ENCODE data around the gene MYO18A. TPM values are rescaled to one million over a fixed set of nuclear protein-coding genes. Genes with fewer than 3 reads are reported as not detected.
"Not testable (repeated sequence)": the region's sequence is repeated elsewhere in the genome, so short reads cannot be mapped to it uniquely, and the experiment has no call there.

MYO18A gene
- total RNA-seq, 1 experiment from 2014 or later, result 24.0 TPM

DNA sequence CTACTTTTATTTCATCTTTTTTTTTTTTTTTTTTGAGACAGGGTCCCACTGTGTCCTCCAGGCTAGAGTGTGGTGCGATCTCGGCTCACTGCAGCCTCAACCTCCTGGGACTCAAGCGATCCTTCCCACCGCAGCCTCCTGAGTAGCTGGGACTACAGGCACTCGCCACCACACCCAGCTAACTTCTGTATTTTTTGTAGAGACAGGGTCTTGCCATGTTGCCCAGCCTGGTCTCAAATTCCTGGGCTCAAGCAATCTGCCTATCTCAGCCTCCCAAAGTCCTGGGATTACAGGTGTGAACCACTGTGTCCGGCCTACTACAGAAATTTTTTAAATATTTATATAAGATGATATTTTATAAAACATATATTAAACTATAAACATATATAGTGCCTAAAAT lies 4.8 kb downstream of the MYO18A start:
- H3K4me3 Mint-ChIP-seq (ENCODE audit: unreplicated experiment), result no peak overlapping the region
- H3K4me1 Mint-ChIP-seq (ENCODE audit: insufficient read depth, unreplicated experiment), result peaks cover 22% of the 10 kb centered on the region
- BruUV-seq (replicated peaks), result no TSS peak
- TF ChIP-seq, protein P1, sequence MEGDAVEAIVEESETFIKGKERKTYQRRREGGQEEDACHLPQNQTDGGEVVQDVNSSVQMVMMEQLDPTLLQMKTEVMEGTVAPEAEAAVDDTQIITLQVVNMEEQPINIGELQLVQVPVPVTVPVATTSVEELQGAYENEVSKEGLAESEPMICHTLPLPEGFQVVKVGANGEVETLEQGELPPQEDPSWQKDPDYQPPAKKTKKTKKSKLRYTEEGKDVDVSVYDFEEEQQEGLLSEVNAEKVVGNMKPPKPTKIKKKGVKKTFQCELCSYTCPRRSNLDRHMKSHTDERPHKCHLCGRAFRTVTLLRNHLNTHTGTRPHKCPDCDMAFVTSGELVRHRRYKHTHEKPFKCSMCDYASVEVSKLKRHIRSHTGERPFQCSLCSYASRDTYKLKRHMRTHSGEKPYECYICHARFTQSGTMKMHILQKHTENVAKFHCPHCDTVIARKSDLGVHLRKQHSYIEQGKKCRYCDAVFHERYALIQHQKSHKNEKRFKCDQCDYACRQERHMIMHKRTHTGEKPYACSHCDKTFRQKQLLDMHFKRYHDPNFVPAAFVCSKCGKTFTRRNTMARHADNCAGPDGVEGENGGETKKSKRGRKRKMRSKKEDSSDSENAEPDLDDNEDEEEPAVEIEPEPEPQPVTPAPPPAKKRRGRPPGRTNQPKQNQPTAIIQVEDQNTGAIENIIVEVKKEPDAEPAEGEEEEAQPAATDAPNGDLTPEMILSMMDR (IDR thresholded peaks at IDR 0.05; ENCODE audit: unreplicated experiment), result no peak
- CTCF ChIA-PET, result interaction anchor here (1.1 to 9.9 kb wide), 2 partner anchors 28 to 52 kb away, joined by 4 to 191 read pairs; no protein-coding TSS in a partner anchor
- no peaks in the 10 kb centered on the region for H3K27me3 Mint-ChIP-seq (ENCODE audit: insufficient read depth, unreplicated experiment)
- POLR2A ChIA-PET, result interaction anchor here (0.6 to 8.8 kb wide), 10 partner anchors 8 to 392 kb away, joined by 3 to 231 read pairs (median 12); partner anchors contain the start of gene NUFIP2
- no peaks in the 10 kb centered on the region for H3K9me3 Mint-ChIP-seq (ENCODE audit: unreplicated experiment)
- intact Hi-C loops (cut with micrococcal nuclease), result no loop called here
- H3K27ac Mint-ChIP-seq (ENCODE audit: low read depth, unreplicated experiment), result no peak overlapping the region
- DNase-seq (ENCODE audit: unreplicated experiment), result no peak
- H3K36me3 Mint-ChIP-seq (ENCODE audit: insufficient read depth, unreplicated experiment), result peaks cover 12% of the 10 kb centered on the region

- ChIA-PET CTCF (interaction anchor here (0.6 to 0.9 kb wide), 2 partner anchors 25 to 116 kb away, joined by 3 to 4 read pairs; no protein-coding TSS in a partner anchor), POLR2A (interaction anchor here (0.7 to 1.4 kb wide), 3 partner anchors 8 to 23 kb away, joined by 3 to 4 read pairs (median 3); partner anchors contain the start of gene MYO18A)
- Mint-ChIP-seq H3K9me3 (ENCODE audit: unreplicated experiment) (no peaks in the 10 kb centered on the region), H3K36me3 (ENCODE audit: insufficient read depth, unreplicated experiment) (peaks cover 6% of the 10 kb centered on the region), H3K4me1 (ENCODE audit: insufficient read depth, unreplicated experiment) (peaks cover 14% of the 10 kb centered on the region), H3K27ac (ENCODE audit: low read depth, unreplicated experiment) (no peak overlapping the region), H3K27me3 (ENCODE audit: insufficient read depth, unreplicated experiment) (no peaks in the 10 kb centered on the region), H3K4me3 (ENCODE audit: unreplicated experiment) (no peak overlapping the region)
- TF ChIP-seq, protein P1 (IDR thresholded peaks at IDR 0.05; ENCODE audit: unreplicated experiment), result no peak
- DNase-seq (ENCODE audit: unreplicated experiment), result no peak
- no TSS peak for BruUV-seq (replicated peaks)
- intact Hi-C loops (cut with micrococcal nuclease), result no loop called here
Measured at GRCh38 chr17:29172589-29172988, 7.6 kb downstream of the MYO18A start.

DNA sequence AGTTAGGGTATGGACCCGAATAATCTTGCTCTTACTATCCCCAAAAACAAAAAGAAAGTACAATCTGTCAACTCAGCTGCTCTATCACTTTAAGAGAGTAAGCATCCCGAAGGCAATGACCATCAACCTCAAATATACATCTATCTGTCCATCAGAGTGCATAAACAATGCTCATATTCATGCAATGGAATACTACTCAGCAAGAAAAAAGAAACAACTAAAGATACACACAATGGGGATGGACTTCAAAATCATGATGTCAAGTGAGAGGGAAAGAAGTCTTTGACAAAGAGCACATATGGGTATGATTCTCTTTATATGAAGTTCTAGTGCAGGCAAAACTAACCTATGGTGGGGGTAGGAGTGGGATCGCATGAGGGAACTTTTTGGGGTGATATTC lies 9.5 kb downstream of the MYO18A start:
- Mint-ChIP-seq H3K9me3 (ENCODE audit: unreplicated experiment) (no peaks in the 10 kb centered on the region), H3K27ac (ENCODE audit: low read depth, unreplicated experiment) (no peak overlapping the region), H3K4me1 (ENCODE audit: insufficient read depth, unreplicated experiment) (peaks cover 6% of the 10 kb centered on the region), H3K27me3 (ENCODE audit: insufficient read depth, unreplicated experiment) (no peaks in the 10 kb centered on the region), H3K4me3 (ENCODE audit: unreplicated experiment) (no peak overlapping the region), H3K36me3 (ENCODE audit: insufficient read depth, unreplicated experiment) (peaks cover 12% of the 10 kb centered on the region)
- CTCF ChIA-PET, result no interaction called here
- intact Hi-C loops (cut with micrococcal nuclease), result no loop called here
- no peak for DNase-seq (ENCODE audit: unreplicated experiment)
- TF ChIP-seq, protein P1 (IDR thresholded peaks at IDR 0.05; ENCODE audit: unreplicated experiment), result no peak
- no TSS peak for BruUV-seq (replicated peaks)
- POLR2A ChIA-PET, result interaction anchor here (1.0 to 1.8 kb wide), 2 partner anchors 11 to 21 kb away, joined by 3 to 5 read pairs; no protein-coding TSS in a partner anchor

DNA sequence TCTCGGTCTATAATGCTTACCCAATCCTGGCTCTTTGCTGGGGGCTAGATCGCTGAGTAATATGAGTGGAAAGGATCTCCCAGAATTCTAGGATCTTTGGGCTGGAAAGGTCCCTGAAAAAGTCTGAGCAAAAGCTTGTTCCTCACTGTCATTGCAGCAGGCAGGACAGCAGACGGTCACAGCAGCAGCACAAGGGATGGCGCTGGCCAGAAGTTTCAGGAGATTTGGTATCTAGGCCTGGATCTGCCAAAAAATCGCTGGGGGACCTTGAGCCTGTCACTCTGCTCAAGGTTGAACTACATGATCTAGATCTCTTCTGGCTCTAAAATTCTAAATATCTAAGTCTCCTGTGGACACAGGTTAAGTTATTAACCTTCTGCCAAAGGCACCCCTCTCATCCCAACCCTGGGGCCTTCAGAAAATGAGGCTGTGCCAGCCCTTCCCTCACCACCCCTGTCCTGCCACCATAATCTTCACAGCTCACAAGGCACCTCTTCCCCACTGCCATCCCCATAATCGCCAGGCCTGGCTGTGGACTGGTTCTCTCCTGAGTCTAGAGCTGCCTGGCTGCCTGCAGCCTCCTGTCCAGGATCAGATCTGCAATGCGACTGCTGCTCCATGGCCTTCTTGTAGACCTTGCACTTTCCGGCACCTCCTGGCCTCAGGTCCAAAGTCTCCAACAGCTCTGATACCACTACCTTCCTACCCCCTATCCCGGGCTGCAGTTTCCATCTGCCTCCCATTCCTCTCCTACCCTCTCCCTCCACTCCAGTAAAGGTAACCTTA lies 10.2 kb downstream of the MYO18A start:
- no peaks in the 10 kb centered on the region for H3K27me3 Mint-ChIP-seq (ENCODE audit: insufficient read depth, unreplicated experiment)
- no peaks in the 10 kb centered on the region for H3K9me3 Mint-ChIP-seq (ENCODE audit: unreplicated experiment)
- ChIA-PET POLR2A (interaction anchor here (1.8 kb wide), 1 partner anchor 20 kb away, joined by 5 read pairs; no protein-coding TSS in a partner anchor), CTCF (no interaction called here)
- peaks cover 6% of the 10 kb centered on the region for H3K4me1 Mint-ChIP-seq (ENCODE audit: insufficient read depth, unreplicated experiment)
- peaks cover 14% of the 10 kb centered on the region for H3K36me3 Mint-ChIP-seq (ENCODE audit: insufficient read depth, unreplicated experiment)
- TF ChIP-seq, protein P1 (IDR thresholded peaks at IDR 0.05; ENCODE audit: unreplicated experiment), result no peak
- DNase-seq (ENCODE audit: unreplicated experiment), result no peak
- BruUV-seq (replicated peaks), result no TSS peak
- no peak overlapping the region for H3K4me3 Mint-ChIP-seq (ENCODE audit: unreplicated experiment)
- no peak overlapping the region for H3K27ac Mint-ChIP-seq (ENCODE audit: low read depth, unreplicated experiment)
- intact Hi-C loops (cut with micrococcal nuclease), result no loop called here

- H3K4me1 Mint-ChIP-seq (ENCODE audit: insufficient read depth, unreplicated experiment); H3K27me3 Mint-ChIP-seq (ENCODE audit: insufficient read depth, unreplicated experiment); BruUV-seq (replicated peaks); H3K27ac Mint-ChIP-seq (ENCODE audit: low read depth, unreplicated experiment); H3K4me3 Mint-ChIP-seq (ENCODE audit: unreplicated experiment); DNase-seq (ENCODE audit: unreplicated experiment); intact Hi-C loops (cut with micrococcal nuclease); H3K9me3 Mint-ChIP-seq (ENCODE audit: unreplicated experiment): not testable (repeated sequence)
- ChIA-PET CTCF (interaction anchor here (0.5 to 1.1 kb wide), 3 partner anchors 18 to 395 kb away, joined by 3 read pairs; no protein-coding TSS in a partner anchor), POLR2A (interaction anchor here (2.7 kb wide), 1 partner anchor 7 kb away, joined by 13 read pairs; no protein-coding TSS in a partner anchor)
- peaks cover 20% of the 10 kb centered on the region for H3K36me3 Mint-ChIP-seq (ENCODE audit: insufficient read depth, unreplicated experiment)
Measured at GRCh38 chr17:29168759-29169126, 11.5 kb downstream of the MYO18A start.

All from MCF 10A (cell line).